ENCODE measurements around the gene POU3F4.

- TF ChIP-seq CTCF (IDR thresholded peaks at IDR 0.05) = no peak
- TF ChIP-seq EP300 (IDR thresholded peaks at IDR 0.05) = no peak
- no peak for TF ChIP-seq POLR2AphosphoS5 (IDR thresholded peaks at IDR 0.05)
- TF ChIP-seq POLR2A (IDR thresholded peaks at IDR 0.05) = no peak
These were observed 2.5 kb downstream of the POU3F4 start for GRCh38 chrX:83510510-83511062.
